SHP77 (cell line): Measurements from ENCODE around the gene UNC5A.

Experiments
- DNase-seq, 2 experiments: peaks; one replicate each; lab custom pipeline; 2025; lab: John Stamatoyannopoulos, UW

The UNC5A gene

DNA sequence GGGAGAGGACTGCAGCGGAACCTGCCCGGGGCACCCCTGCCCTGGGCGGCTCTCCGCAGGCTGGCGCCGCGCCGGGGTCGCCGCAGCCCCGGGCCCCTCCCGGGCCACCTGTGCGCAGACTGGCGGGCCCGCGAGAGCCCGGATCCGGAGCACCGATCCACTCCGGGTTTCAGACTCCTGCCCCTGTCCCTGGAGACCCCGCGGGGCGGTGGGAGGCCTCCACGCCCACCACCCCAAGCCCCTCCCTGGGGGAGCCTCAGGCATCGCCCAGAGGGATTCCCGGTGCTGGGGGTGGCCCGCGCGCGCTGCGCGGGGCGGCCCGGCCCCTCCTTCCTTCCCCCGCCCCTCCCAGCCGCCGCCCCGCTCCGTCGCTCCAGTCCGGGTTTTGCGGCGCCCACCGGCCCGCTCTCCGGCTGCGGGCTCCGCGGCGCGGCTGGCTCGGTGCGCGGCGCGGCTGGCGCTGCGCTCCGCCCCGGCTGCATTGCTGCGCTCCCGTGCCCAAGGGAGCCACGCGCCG lies at the start of gene UNC5A:
Gene UNC5A, plus strand, starts transcription at position 479 of the 517 bp plus-strand sequence. CDS start 192 bp downstream, outside the sequence.
- DNase-seq: no peak

DNA sequence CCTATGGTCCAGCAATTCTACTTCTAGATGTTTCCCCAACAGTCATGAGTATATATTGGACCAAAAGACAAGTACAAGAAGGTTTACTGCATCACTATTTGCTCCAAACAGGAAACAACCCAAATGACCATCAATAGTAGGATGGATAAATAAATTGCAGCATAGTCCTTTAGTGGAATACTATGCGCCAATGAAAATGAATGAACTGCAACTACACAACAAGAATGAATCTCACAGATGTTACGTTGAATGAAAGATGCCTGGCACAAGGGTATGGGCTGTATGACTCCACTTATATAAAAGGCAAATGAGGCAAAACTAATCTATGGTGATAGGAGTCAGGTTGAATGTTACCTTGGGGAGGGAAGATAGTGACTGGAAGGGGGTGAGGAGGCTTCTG lies 48.6 kb upstream of the UNC5A start:
- DNase-seq: no peak

DNA sequence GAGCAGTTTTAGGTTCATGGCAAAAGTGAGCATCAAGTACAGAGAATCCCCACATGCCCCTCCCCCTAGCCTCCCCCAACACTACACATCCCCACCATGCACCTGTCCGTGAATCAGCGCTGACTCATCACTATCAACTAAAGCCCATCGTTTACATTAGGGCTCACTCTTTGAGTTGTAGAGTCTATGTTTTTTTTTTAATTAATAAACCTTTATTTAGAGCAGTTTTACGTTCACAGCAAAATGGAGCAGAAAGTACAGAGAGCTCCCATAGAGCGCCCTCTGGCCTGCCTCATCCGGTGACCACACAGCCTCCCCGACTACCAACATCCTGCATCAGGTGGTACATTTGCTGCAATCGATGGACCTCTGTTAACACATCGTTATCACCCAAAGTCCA lies 47.9 kb upstream of the UNC5A start:
- no peak for DNase-seq

DNA sequence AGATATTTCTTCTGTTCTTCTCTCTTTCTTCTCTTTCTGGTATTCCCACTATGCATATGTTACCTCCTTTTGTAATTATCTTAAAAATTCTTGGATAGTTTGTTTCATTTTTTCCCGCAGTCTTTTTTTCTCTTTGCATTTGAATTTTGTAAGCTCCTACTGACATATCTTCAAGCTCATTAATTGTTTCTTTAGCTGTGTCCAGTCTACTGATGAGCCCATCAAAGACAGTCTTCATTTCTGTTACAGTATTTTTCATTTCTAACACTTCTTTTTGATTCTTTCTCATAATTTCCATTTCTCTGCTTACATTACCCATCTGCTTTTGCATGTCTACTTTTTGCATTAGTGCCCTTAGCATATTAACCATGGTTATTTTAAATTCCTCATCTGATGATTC lies 44.7 kb upstream of the UNC5A start:
- no peak for DNase-seq

DNA sequence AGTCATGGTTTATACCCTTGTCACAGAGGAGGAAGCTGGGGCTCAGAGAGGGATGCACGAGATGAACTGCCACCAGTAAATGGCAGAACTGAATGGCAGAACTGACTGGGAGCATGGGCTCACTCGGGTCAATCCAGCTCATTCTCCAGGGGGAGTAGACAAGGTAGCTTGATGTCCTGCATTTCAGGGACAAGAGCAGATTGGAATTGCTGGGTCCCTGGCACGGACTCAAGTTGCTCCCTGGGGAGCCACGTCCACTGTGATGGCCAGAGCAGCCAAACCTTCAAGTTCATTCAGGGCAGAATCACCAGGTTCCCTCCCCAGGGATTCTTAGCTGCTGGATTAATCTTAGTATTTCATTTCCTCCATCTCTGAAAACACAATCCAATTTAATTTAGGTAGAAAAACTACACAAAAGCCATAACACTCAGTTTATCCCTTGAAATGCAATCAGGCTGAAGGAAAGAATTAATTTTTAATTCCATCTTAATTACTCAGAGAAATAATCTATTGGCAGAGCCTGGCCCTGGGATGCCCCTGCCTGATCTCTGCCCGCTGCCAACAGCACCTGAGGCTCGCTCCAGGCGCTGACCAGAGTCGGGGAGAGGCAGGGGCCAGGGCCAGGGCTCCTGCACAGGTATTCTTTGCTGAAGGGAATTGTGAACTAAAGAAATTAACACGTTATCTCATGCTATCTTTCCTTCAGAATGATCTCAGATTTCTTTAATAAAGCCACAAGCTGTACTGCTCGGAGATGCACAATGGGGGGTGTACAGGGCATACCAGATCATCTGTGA lies 42.0 kb upstream of the UNC5A start:
- no peak for DNase-seq

DNA sequence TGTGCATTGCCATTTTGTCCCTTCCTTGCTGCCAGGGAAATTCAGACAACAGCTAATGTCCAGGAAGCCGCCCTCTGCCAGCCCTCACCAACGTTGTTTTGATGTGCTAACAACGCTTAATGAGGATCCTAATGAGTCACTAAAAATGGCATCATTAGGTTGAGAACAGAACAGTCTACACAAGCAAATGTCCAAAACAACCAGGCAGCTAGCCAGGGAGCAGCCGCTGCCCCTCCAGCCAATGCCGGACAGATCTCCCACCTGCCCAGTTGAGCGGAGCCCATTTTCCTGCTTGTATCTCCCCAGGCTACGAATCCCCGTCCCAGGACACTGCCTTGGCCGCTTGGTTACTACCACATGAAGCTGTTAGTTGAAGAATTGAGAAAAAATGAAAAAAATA lies 40.4 kb upstream of the UNC5A start:
- DNase-seq: no peak

DNA sequence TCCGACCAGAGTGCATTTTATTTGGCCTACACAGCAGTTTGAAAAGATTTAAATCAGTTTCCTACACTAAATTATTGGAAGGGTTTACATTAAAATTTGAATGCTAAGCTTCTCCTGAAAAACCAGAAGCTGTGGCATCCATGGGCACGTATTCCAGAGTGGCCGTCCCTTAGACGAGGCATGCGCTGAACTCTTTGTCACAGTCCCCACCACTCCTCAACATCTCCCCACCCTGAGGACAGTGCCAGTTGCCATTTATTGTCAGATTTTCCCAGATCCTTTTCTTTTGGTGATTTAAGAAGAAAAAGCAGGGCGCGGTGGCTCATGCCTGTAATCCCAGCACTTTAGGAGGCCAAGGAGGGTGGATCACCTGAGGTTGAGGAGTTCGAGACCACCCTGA lies 39.9 kb upstream of the UNC5A start:
- DNase-seq: no peak

DNA sequence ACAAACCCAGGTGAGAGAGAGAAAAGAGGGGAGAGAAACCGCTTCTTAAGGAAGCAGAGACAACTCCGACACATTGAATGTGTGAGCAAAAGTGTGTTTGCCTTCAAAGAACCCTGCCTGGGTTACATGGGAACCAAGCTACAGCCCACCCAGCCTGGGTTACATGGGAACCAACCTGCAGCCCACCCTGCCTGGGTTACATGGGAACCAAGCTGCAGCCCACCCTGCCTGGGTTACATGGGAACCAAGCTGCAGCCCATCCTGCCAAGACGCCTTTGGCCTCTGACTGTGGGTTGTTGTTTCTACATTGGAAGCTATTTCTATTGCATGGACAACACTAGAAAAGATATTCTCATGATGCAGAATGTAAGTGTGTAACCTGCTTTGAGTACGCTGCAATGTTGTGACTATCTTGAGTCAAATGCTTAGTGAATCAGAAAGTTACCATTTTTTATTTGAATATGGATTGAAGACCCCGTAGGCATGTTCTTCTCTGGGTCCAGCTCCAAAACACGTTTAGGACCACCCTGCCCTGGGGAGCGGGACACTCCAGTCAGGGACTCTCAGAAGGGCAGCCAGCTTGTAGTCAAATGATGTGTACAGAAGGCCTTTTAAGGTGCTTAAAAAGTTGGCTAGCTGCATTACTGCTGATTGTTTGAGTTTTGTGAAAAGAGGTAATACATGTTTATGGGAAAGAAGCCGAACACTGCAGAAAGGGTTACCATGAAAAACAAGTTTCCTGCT lies 39.1 kb upstream of the UNC5A start:
- DNase-seq: no peak

DNA sequence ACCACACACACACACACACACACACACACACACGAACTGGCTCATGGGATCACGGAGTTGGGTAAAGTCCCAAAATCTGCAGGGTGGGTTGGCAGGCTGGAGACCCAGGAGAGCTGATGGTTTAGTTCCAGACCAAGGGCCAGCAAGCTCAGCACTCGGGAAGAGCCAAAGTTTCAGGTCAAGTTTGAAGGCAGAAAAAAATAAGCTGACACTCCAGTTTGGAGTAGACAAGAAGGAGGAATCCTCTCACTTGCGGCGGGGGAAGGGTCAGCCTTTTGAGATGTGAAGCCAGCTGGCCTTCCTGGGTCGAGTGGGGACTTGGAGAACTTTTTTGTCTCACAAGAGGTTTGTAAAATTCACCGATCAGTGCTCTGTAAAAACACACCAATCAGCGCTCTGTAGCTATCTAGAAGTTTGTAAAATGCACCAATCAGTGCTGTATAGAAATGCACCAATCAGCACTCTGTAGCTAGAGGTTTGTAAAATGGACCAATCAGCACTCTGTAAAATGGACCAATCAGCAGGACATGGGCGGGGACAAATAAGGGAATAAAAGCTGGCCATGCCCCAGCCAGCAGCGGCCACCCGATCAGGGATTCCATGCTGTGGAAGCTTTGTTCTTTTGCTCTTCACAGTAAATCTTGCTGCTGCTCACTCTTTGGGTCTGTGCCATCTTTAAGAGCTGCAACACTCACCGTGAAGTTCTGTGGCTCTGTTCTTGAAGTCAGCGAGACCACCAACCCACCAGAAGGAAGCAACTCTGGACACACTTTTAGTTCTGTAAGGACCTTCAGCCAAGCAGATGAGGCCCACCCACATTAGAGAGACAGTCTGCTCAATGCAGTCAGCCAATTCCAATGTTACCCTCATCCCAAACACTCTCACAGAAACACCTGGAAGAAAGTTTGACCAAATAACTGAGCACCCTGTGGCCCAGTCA lies 37.8 kb upstream of the UNC5A start:
- DNase-seq: no peak

DNA sequence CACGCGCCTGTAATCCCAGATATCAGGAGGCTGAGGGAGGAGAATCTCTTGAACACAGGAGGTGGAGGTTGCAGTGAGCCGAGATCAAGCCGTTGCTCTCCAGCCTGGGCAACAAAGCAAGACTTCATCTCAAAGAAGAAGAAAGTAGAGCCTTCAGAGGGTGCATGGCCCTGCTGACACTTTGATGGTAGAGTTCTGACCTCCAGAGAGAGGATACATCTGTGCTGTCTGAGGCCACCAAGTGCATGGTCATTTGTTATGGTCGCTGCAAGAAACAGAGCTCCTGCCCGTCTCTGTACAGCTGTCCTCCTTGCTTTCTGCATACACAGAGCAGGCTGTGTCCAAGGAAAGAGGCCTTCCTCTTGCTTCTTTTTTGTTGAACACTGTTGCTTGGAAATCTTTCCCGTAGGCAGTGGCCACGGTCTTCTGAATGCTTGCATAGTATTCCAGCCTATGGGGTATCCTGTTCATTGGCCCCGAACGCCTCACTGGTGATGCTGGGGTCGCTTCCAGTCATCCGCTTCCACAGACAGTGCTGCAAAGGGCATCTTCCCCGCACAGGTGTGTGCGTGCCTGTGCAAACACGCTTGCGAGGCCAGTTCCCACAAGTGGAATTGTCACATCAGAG lies 36.8 kb upstream of the UNC5A start:
- DNase-seq: no peak

DNA sequence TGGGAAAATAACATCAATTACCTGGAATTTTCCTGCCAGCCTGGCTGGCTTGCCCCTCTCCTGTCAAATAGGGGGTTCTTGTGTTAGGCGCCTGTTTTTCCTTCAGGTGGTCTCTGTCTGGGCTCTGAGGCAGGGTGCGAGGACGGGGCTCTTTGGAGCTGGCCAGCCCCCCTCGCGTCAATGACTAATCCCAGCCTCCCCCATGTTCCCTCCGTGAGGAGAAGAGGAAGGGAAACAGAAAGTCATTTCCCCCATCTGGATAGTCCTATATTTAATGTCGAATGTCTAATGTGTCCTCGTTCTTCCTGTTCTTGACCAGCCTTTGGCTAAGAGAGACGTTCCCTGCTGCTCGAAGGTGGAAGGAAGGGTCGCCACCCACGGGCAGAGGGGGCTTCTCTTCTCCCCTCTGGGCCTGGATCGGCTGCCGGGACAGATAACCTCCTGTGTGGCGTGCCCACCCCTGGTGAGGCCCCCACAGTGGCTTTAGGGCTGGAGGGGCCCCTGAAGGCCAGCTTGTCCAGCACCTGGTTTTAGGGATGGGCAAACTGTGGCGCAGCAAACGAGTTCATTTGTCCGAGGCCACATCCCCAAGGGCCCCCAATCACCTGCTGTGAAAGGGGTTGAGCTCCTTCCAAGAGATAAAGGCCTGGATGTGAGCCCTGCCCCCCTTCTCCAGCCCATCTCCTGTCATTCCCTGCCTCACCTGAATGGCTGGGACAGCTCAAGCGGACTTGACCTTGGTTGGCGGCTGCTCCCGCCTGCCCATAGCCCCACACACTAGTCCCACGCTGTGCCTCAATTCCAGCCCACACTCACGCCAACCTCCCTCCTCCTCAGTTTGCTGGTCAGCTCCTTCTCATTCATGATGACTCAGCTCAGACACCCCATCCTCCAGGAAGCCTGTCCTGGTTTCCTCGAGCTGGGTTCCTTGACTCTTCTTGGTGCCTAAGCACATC lies 35.9 kb upstream of the UNC5A start:
- DNase-seq: no peak

DNA sequence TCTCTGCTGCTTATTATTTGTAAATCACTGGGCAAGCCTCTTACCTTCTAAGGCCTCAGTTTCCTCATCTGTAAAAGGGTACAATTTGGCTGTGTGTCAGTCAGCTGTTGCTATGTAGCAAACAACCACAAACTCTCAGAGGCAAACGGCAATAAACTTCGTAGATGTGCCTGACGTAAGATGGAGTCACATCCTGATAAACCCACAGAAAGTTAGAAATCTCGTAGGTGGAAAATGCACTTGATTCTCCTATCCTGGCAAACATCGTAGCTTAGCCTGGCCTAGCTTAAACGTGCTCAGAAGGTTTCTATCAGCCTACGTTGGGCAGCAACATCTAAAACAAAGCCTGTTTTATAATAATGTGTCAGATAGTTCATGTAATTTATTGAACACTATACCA lies 35.0 kb upstream of the UNC5A start:
- no peak for DNase-seq

DNA sequence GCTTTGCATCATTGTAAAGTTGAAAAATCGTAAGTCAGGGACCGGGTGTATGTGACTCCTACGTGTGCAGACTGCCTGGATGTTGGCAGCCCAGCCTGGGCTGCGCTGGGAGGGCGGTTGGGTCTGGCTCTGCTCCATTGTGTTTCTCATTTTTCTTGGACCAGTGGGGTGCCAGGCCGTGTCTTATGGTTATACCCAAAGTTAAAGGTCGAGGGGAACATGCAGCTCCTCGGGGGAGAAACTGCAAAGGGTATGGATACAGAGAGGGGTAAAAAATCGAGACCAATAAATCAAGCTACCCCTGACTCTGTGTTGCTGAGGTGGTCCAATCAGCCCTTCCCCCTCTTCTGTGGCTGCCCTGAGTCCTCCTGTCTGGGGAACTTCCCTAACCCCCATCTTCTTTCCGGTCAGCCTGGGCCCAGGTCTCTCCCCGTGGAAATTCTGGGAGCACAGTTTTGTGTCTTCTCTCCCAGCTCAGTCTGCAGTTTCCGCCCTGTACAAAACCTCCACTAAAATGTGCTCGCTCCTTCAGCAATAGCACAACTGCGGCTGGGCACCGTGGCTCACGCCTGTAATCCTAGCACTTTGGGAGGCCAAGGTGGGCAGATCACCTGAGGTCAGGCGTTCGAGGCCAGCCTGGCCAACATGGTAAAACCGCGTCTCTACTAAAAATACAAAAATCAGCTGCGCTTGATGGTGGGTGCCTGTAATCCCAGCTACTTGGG lies 34.1 kb upstream of the UNC5A start:
- no peak for DNase-seq

DNA sequence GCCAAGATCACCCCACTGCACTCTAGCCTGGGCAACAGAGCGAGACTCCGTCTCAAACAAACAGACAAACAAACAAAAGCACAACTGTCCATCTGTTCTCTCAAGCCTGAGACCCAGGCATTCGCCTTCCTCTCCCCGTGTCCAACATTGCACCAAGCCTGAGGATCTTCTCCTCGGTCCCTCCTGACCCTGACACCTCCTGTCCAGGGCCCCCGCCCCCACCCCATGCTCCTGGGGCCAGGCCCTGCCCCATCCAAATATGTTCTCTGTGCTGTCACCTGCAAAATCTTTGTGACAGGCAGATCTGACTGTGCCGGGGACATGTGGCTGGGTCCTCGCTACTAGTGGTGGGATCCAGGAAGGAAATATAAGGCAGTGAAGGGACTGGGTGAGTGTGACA lies 33.4 kb upstream of the UNC5A start:
- no peak for DNase-seq

DNA sequence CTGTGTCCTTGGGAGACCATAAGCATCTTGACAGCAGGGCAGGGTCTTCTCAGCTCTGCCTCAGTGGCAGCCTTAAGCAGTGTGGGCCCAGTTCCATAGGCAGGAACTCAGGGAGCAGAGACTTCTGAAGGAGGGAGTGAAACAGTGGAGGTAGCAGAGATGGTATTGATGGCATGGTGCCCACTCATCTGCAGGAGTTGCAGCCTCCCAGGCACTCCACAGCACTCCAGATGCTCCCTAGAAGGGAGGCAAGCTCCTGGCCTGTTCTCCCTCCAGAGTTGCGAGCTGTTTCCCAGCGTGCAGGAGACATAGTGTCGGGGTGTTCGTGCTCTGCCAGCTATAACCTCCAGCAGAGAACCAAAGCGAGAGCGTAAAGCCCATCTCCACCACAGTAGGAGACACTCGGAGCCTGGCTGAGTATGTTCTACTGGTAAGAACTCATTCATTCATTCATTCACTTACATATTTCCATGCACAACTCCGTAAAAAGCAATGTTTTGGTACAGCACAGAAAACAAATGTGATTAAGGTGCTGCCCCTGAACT lies 31.4 kb upstream of the UNC5A start:
- no peak for DNase-seq

DNA sequence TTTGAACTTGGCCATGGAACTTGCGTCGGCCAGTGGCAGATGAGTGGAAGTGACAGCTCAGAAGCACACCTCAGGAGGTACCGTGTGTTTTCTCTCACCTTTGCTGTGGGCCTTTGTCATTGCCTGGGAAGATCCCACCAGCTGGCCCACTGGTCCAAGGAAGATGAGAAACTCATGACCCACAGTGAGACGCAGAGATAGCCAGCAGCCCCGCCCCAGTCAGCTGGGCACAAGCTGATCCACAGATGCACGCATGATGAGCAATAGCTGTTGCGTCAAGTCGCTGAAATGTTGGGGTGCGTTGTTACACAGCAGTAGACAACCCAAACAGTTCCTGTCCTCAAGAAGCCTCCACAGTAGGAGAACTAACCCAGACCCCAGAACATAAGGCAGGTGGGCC lies 30.8 kb upstream of the UNC5A start:
- DNase-seq: no peak

DNA sequence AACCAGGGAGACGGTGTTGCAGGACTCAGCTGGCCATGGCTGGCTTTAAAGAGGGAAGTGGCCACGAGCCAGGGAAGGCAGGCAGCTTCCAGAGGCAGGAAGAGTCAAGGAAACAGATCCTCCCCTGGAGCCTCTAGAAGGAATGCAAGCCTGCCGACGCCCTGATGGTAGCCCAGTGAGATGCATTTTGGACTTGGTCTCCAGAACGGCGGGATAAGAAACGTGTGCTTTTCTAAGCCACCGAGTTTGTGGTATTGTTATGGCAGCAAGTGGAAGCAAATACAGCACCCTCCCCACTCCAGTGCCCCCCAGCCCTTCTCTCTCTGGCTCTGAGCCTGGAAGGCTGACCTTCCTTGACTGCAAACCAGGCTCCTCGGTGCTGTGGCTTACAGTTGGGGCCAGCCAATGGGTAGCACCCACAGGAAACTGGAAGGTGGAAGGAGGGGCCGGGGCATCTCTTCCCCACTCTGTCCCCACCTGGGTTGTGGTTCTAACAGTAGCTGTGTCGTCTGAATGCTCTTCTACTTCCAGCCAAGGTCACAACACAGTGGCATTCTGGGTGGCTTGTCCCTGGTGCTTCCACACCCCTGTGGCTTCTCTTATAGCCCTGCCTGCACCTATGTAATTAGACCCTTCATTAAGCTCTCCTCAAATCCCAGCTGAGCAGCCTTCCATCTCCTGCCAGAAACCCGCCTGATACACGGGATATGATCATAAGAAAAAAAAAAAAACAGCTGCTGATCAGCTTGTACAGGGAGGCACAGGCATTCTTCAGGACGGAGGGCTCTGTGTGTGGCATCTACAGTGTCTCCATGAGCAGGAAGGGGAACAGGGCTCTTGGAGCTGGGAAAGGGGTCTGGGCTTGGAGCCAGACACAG lies 29.9 kb upstream of the UNC5A start:
- no peak for DNase-seq

DNA sequence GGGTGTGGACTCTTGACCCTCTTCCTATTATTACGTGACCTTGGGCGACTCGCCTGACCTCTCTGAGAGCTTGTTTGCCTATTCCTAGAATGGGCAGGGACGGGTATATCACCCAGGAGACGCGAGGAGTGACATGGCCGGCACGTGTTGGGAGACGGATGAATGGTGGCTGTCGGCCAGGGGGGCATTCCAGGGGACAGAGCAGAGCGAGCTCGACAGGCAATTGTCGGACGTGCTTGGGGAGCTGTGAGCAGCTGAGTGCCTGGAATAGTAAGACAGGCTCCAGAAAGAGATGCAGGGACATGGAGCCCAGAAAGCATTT lies 29.3 kb upstream of the UNC5A start:
- DNase-seq: no peak
